T-helper 2 cell treated with Interferon-gamma antibody and Interleukin-4, amounts not matched to agents 100 ng/mL and 5 ng/mL, for 36 hours (primary cell): ENCODE results near the gene CMIP. TPM values are rescaled to one million over a fixed set of nuclear protein-coding genes. Genes with fewer than 3 reads are reported as not detected.
"Not testable (repeated sequence)": the region's sequence is repeated elsewhere in the genome, so short reads cannot be mapped to it uniquely, and the experiment has no call there.

Experiments used
- intact Hi-C: fragments of 100-400 bp; cut with micrococcal nuclease; formaldehyde crosslinking; loops from one replicate; pipeline ENCODE4 v1.15.1; 2023
- total RNA-seq: library from RNA; stranded (reverse); gene quantifications from 2 replicates; pipeline ENCODE4 v1.2.3, GENCODE V29; 2022

CMIP gene
- total RNA-seq, 1 donor from 2014 or later, result 64.3 TPM

- intact Hi-C loops, result no loop called here
Observed at GRCh38 chr16:81421126-81421525, 23.5 kb upstream of the CMIP start.

GRCh38 chr16:81421536-81421935, 23.1 kb upstream of the CMIP start:
- intact Hi-C loops, result no loop called here

GRCh38 chr16:81422153-81422552, 22.5 kb upstream of the CMIP start:
- intact Hi-C loops, result not testable (repeated sequence)

GRCh38 chr16:81424771-81425170, 19.8 kb upstream of the CMIP start:
- intact Hi-C loops, result no loop called here

GRCh38 chr16:81427219-81427618, 17.4 kb upstream of the CMIP start:
- intact Hi-C loops, result no loop called here

- intact Hi-C loops, result no loop called here
Observed at GRCh38 chr16:81429045-81429521, 15.5 kb upstream of the CMIP start.

GRCh38 chr16:81431554-81432353, 12.9 kb upstream of the CMIP start:
- intact Hi-C loops, result no loop called here

- intact Hi-C loops, result no loop called here
Observed at GRCh38 chr16:81432937-81433557, 11.6 kb upstream of the CMIP start.

GRCh38 chr16:81435103-81435502, 9.5 kb upstream of the CMIP start:
- intact Hi-C loops, result no loop called here

GRCh38 chr16:81435567-81435966, 9.0 kb upstream of the CMIP start:
- intact Hi-C loops, result no loop called here

- intact Hi-C loops, result no loop called here
Observed at GRCh38 chr16:81436386-81436785, 8.2 kb upstream of the CMIP start.

GRCh38 chr16:81437865-81438264, 6.7 kb upstream of the CMIP start:
- intact Hi-C loops, result no loop called here

GRCh38 chr16:81440888-81441761, 3.5 kb upstream of the CMIP start:
- intact Hi-C loops, result loop anchor here (10.0 kb wide), 1 partner anchor 366 kb away; the partner anchor contains the start of gene C16orf46

- intact Hi-C loops, result loop anchor here (10.0 kb wide), 1 partner anchor 368 kb away; the partner anchor contains the start of gene C16orf46
Observed at GRCh38 chr16:81442220-81442915, 2.2 kb upstream of the CMIP start.

- intact Hi-C loops, result loop anchor here (10.0 kb wide), 1 partner anchor 368 kb away; the partner anchor contains the start of gene C16orf46
Observed at GRCh38 chr16:81442916-81443687, 1.5 kb upstream of the CMIP start.

GRCh38 chr16:81443688-81444447, 740 bp upstream of the CMIP start:
- intact Hi-C loops, result loop anchor here (1.0 to 10.0 kb wide), 2 partner anchors 26 to 369 kb away; partner anchors contain the start of gene C16orf46

- intact Hi-C loops, result loop anchor here (1.0 to 10.0 kb wide), 5 partner anchors 37 to 371 kb away; partner anchors contain the start of genes C16orf46 and GAN
Observed at GRCh38 chr16:81445143-81445961, 744 bp downstream of the CMIP start.
